Panc1 (cell line): Measurements from ENCODE around the gene PARP8. TPM values are rescaled to one million over a fixed set of nuclear protein-coding genes. Genes with fewer than 3 reads are reported as not detected.

Experiments
- ATAC-seq: fragments of 200-7000 bp; cut with Tn5 transposase; 2 replicates; pipeline ENCODE4 v1.9.1; 2020; ENCODE audit warnings: mild to moderate bottlenecking, moderate library complexity
- BruUV-seq: library from RNA; stranded (reverse); fragments of 400-500 nt; replicated peaks from 2 replicates; lab custom pipeline; 2021; lab: Mats Ljungman, UMichigan
- CTCF ChIA-PET: fragments of 300-600 bp; sonication (Branson Sonifier 250); formaldehyde crosslinking; loops from one replicate; lab custom pipeline; 2022; ENCODE audit warnings: antibody characterized with exemption; lab: Charles Lee
- POLR2A ChIA-PET: fragments of 300-600 bp; sonication (Branson Sonifier 250); formaldehyde crosslinking; loops from one replicate; lab custom pipeline; 2022; ENCODE audit warnings: antibody characterized with exemption; lab: Charles Lee
- DNase-seq: peaks from one replicate; pipeline ENCODE4 v3.0.0-alpha.2; 2010; ENCODE audit warnings: low read depth, low spot score
- H3K27ac ChIP-seq: 2 replicates; pipeline ENCODE4 v1.5.1; 2011; ENCODE audit warnings: mild to moderate bottlenecking, low read length, inconsistent platforms
- H3K27me3 ChIP-seq: fragments of 200-500 bp; sonication (Bioruptor generic); 2 replicates; pipeline ENCODE4 v1.6.0; 2014; ENCODE audit warnings: low read length, inconsistent platforms; ENCODE audit not compliant: control insufficient read depth, insufficient read depth
- H3K36me3 ChIP-seq: fragments of 200-500 bp; sonication (Bioruptor generic); 2 replicates; pipeline ENCODE4 v1.5.1; 2014; ENCODE audit warnings: inconsistent platforms, mild to moderate bottlenecking, low read length, moderate library complexity; ENCODE audit not compliant: control insufficient read depth, insufficient read depth
- H3K4me1 ChIP-seq: 2 replicates; pipeline ENCODE4 v1.5.1; 2011; ENCODE audit warnings: inconsistent platforms, mild to moderate bottlenecking, low read length, moderate library complexity; ENCODE audit not compliant: control insufficient read depth, insufficient read depth
- H3K4me3 ChIP-seq, 2 experiments: 2 replicates each; pipeline ENCODE4 v1.5.1; 2011 to 2012; ENCODE audit warnings: low read depth in 2 of 2, low read length in 2 of 2, mild to moderate bottlenecking in 2 of 2, inconsistent platforms in 1 of 2, moderate library complexity in 1 of 2
- H3K9me3 ChIP-seq: fragments of 200-500 bp; sonication (Bioruptor generic); 2 replicates; pipeline ENCODE4 v1.5.1; 2014; ENCODE audit warnings: low read depth, mild to moderate bottlenecking, inconsistent platforms, low read length, moderate library complexity; ENCODE audit not compliant: control insufficient read depth, insufficient read depth
- CTCF ChIP-seq: fragments of 450-650 bp; IDR thresholded peaks from 2 replicates; pipeline ENCODE4 v1.5.1; 2017; ENCODE audit warnings: mild to moderate bottlenecking
- POLR2AphosphoS5 ChIP-seq: IDR thresholded peaks from 2 replicates; pipeline ENCODE4 v1.6.1; 2012; ENCODE audit warnings: mild to moderate bottlenecking, low read depth, low read length, moderate library complexity
- REST ChIP-seq, 2 experiments: IDR thresholded peaks; 2 replicates each; pipeline ENCODE4 v1.6.1; 2011 to 2012; ENCODE audit warnings: low read depth in 2 of 2, control low read depth in 1 of 2, low read length in 1 of 2, mild to moderate bottlenecking in 1 of 2, moderate library complexity in 1 of 2; ENCODE audit not compliant: insufficient read depth in 1 of 2
- SIN3A ChIP-seq: IDR thresholded peaks from 2 replicates; pipeline ENCODE4 v1.6.1; 2012; ENCODE audit warnings: low read depth, mild to moderate bottlenecking, low read length, moderate library complexity, borderline replicate concordance; ENCODE audit not compliant: insufficient read depth
- TCF7L2 ChIP-seq: IDR thresholded peaks from 2 replicates; pipeline ENCODE4 v1.6.1; 2011; ENCODE audit warnings: mild to moderate bottlenecking, low read depth, low read length, inconsistent platforms
- in situ Hi-C: cut with HindIII; loops from 2 replicates; pipeline ENCODE4 v1.10.0; 2016; ENCODE audit warnings: low sequenced_read_pairs, low pct_unique_long_range_greater_than_20kb
- intact Hi-C: fragments of 100-400 bp; cut with micrococcal nuclease; formaldehyde crosslinking; loops from one replicate; pipeline ENCODE4 v1.10.0; 2022; ENCODE audit not compliant: unreplicated experiment
- total RNA-seq: library from RNA; stranded (reverse); gene quantifications from one replicate; pipeline ENCODE4 v1.2.1, GENCODE V29; 2021; ENCODE audit not compliant: unreplicated experiment

Gene PARP8
- total RNA-seq, 1 experiment from 2014 or later: 20.2 TPM

GRCh38 chr5:50792843-50793242, 126.4 kb downstream of the PARP8 start:
- H3K27ac ChIP-seq: no peak overlapping the region
- H3K4me3 ChIP-seq: no peak overlapping the region
- ChIA-PET POLR2A (no interaction called here), CTCF (no interaction called here)
- no peak for ATAC-seq
- intact Hi-C loops (no loop called here), in situ Hi-C loops (no loop called here)
- DNase-seq: no peak
- no peaks in the 10 kb centered on the region for H3K4me1 ChIP-seq
- no peaks in the 10 kb centered on the region for H3K27me3 ChIP-seq
- BruUV-seq: no TSS peak
- no peak for TF ChIP-seq TCF7L2
- H3K9me3 ChIP-seq: no peaks in the 10 kb centered on the region
- peaks cover 2% of the 10 kb centered on the region; the same call in 1 of the 2 replicates for H3K36me3 ChIP-seq

- Histone ChIP-seq H3K36me3 (peaks cover 2% of the 10 kb centered on the region; the same call in 1 of the 2 replicates), H3K4me3 (no peak overlapping the region), H3K27ac (no peak overlapping the region), H3K27me3 (no peaks in the 10 kb centered on the region), H3K4me1 (no peaks in the 10 kb centered on the region), H3K9me3 (no peaks in the 10 kb centered on the region)
- no peak for DNase-seq
- no TSS peak for BruUV-seq
- no peak for ATAC-seq
- intact Hi-C loops (no loop called here), in situ Hi-C loops (no loop called here)
- ChIA-PET POLR2A (no interaction called here), CTCF (no interaction called here)
- TF ChIP-seq TCF7L2 (no peak), POLR2AphosphoS5 (no peak), REST (IDR thresholded peaks at IDR 0.05; ENCODE audit: insufficient read depth in 1 of 2, low read depth in 2 of 2, low read length in 1 of 2) (no peak), CTCF (no peak), SIN3A (no peak)
Measured at GRCh38 chr5:50794812-50795211, 128.4 kb downstream of the PARP8 start.

GRCh38 chr5:50798002-50798401, 131.6 kb downstream of the PARP8 start:
- POLR2A ChIA-PET: no interaction called here
- CTCF ChIA-PET: no interaction called here
- DNase-seq (no peak), ATAC-seq (no peak)
- Histone ChIP-seq H3K27me3 (no peaks in the 10 kb centered on the region), H3K27ac (no peak overlapping the region), H3K4me3 (no peak overlapping the region), H3K4me1 (no peaks in the 10 kb centered on the region), H3K36me3 (peaks cover 2% of the 10 kb centered on the region; the same call in 1 of the 2 replicates), H3K9me3 (peaks cover 3% of the 10 kb centered on the region)
- intact Hi-C loops (no loop called here), in situ Hi-C loops (no loop called here)
- BruUV-seq: no TSS peak
- no peak for TF ChIP-seq REST (IDR thresholded peaks at IDR 0.05; ENCODE audit: insufficient read depth in 1 of 2, low read depth in 2 of 2, low read length in 1 of 2)
- no peak for TF ChIP-seq POLR2AphosphoS5
- TF ChIP-seq CTCF: no peak
- TF ChIP-seq SIN3A: no peak
- no peak for TF ChIP-seq TCF7L2
